ENCODE results near the gene OSBPL1A. TPM values are rescaled to one million over a fixed set of nuclear protein-coding genes. Genes with fewer than 3 reads are reported as not detected.

Gene OSBPL1A
- total RNA-seq, 4 donors from 2014 or later, result 16.1 to 80.0 (median 61.4) TPM

DNA sequence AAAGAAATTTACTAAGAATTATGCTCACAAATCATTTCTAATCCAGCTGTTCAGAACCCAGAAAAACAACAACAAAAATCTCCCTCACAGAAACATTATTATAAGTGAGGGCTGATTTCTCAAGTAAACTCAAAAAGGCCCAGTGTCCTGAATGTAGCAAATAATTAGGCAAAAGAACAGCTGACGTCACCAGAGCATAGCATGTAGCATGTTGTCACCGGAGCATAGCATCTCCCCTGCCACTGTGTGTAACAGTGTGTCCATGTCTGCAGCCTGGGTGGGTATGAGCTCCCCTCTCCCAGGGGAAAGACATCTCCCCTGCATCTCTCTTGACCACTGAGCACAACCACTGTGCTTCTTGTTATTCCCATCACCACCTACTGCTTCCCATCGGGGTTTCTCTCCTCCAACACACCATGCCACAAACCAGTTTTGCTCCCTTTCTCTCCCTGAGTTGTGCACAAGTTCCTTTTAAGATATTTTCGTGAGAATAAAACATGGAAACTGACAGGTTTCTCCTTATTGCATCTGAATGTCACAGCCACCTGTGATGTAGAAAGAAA, 132.0 kb downstream of the OSBPL1A start:
- WGBS, 2 donors (ENCODE audit: low coverage in 1 of 2), result 71 to 72% methylated on average over 1 to 4 of the region's 4 CpGs
- DNase-seq, result no peak
- intact Hi-C loops (cut with DNase I; ENCODE audit: low total_unique reads) (no loop called here), in situ Hi-C loops (cut with MboI; ENCODE audit: low pct_ligation_motif_present in 1 of 4, low pct_unique_long_range_greater_than_20kb in 1 of 4, low sequenced_read_pairs in 3 of 4) (no loop called here)
- Histone ChIP-seq H3K36me3 (no peaks in the 10 kb centered on the region), H3K27me3 (no peaks in the 10 kb centered on the region), H3K9me3 (no peaks in the 10 kb centered on the region), H3K4me3 (no peak overlapping the region), H3K27ac (peak overlapping the region in 3 of 4 donors; percentile 37 to 76 (median 66)), H3K4me1 (peaks cover 11 to 59% (median 38%) of the 10 kb centered on the region in 4 donors)
- TF ChIP-seq EP300 (IDR thresholded peaks at IDR 0.05; ENCODE audit: low read depth) (no peak), POLR2AphosphoS5 (IDR thresholded peaks at IDR 0.05) (no peak), POLR2A (IDR thresholded peaks at IDR 0.05) (no peak)
- TF ChIP-seq, protein P1, sequence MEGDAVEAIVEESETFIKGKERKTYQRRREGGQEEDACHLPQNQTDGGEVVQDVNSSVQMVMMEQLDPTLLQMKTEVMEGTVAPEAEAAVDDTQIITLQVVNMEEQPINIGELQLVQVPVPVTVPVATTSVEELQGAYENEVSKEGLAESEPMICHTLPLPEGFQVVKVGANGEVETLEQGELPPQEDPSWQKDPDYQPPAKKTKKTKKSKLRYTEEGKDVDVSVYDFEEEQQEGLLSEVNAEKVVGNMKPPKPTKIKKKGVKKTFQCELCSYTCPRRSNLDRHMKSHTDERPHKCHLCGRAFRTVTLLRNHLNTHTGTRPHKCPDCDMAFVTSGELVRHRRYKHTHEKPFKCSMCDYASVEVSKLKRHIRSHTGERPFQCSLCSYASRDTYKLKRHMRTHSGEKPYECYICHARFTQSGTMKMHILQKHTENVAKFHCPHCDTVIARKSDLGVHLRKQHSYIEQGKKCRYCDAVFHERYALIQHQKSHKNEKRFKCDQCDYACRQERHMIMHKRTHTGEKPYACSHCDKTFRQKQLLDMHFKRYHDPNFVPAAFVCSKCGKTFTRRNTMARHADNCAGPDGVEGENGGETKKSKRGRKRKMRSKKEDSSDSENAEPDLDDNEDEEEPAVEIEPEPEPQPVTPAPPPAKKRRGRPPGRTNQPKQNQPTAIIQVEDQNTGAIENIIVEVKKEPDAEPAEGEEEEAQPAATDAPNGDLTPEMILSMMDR (IDR thresholded peaks at IDR 0.05), result no peak

DNA sequence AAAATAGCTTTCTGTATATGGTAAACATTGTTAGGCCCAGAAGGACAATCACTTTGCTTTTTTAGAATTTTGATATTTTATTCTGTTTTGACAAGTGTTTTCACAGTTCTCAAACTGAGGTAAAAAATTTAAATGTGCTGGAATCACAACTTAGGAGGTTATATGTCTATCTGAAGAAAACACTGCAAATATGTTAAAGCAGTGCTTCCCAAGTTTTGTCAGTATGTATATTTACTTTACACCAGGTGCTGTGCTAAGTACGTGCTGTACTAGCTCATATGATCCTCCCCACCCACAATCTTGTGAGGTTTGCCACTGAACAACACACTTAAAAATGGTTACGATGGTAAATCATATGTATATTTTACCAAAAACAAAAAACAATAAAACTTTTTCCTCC, 134.6 kb downstream of the OSBPL1A start:
- H3K4me1 ChIP-seq, result peaks cover 6 to 39% (median 27%) of the 10 kb centered on the region in 4 donors

DNA sequence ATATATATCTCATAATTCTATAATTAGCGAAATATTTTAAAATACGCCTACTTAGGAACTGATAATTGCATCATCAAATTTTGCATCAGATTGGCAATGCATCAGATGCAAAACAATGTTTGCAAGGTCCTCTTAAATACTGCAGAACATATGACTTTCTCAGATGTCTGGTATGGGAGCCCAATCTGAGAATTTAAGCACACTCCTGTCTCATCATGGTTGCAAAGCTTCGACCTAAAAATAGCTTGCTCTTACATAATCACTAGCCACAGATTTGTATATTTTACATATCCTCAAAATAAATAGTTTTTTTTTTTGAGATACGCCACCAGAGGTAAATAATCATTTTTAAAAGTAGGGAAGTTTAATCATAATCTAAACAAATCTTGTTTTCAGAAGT, 135.5 kb downstream of the OSBPL1A start:
- TF ChIP-seq POLR2A (IDR thresholded peaks at IDR 0.05), result no peak
- TF ChIP-seq, protein P1 (IDR thresholded peaks at IDR 0.05), result no peak
- no peak for TF ChIP-seq EP300 (IDR thresholded peaks at IDR 0.05; ENCODE audit: low read depth)
- no peak for TF ChIP-seq POLR2AphosphoS5 (IDR thresholded peaks at IDR 0.05)
- DNase-seq, result no peak
- WGBS, 2 donors (ENCODE audit: low coverage in 1 of 2), result 62 to 69% methylated on average over 4 of the region's 4 CpGs
- Histone ChIP-seq H3K27me3 (no peaks in the 10 kb centered on the region), H3K27ac (peak overlapping the region; percentile 4 to 76 (median 61)), H3K9me3 (peaks cover 0 to 1% of the 10 kb centered on the region in 2 donors), H3K36me3 (no peaks in the 10 kb centered on the region), H3K4me1 (peaks cover 6 to 39% (median 26%) of the 10 kb centered on the region in 4 donors), H3K4me3 (no peak overlapping the region)
- in situ Hi-C loops (cut with MboI; ENCODE audit: low pct_ligation_motif_present in 1 of 4, low pct_unique_long_range_greater_than_20kb in 1 of 4, low sequenced_read_pairs in 3 of 4) (no loop called here), intact Hi-C loops (cut with DNase I; ENCODE audit: low total_unique reads) (no loop called here)

More for the DNA sequence above, 134.6 kb downstream of the OSBPL1A start:
- DNase-seq, result no peak
- H3K9me3 ChIP-seq, result no peaks in the 10 kb centered on the region
- 20 to 42% methylated on average over 2 of the region's 2 CpGs for WGBS, 2 donors (ENCODE audit: low coverage in 1 of 2)
- in situ Hi-C loops (cut with MboI; ENCODE audit: low pct_ligation_motif_present in 1 of 4, low pct_unique_long_range_greater_than_20kb in 1 of 4, low sequenced_read_pairs in 3 of 4) (no loop called here), intact Hi-C loops (cut with DNase I; ENCODE audit: low total_unique reads) (no loop called here)
- TF ChIP-seq POLR2A (IDR thresholded peaks at IDR 0.05) (no peak), EP300 (IDR thresholded peaks at IDR 0.05; ENCODE audit: low read depth) (no peak), POLR2AphosphoS5 (IDR thresholded peaks at IDR 0.05) (peak in 1 of 3 donors; percentile 18)
- TF ChIP-seq, protein P1 (IDR thresholded peaks at IDR 0.05), result no peak
- no peak overlapping the region for H3K4me3 ChIP-seq
- no peaks in the 10 kb centered on the region for H3K36me3 ChIP-seq
- peak overlapping the region; percentile 6 to 76 (median 61) for H3K27ac ChIP-seq
- no peaks in the 10 kb centered on the region for H3K27me3 ChIP-seq

DNA sequence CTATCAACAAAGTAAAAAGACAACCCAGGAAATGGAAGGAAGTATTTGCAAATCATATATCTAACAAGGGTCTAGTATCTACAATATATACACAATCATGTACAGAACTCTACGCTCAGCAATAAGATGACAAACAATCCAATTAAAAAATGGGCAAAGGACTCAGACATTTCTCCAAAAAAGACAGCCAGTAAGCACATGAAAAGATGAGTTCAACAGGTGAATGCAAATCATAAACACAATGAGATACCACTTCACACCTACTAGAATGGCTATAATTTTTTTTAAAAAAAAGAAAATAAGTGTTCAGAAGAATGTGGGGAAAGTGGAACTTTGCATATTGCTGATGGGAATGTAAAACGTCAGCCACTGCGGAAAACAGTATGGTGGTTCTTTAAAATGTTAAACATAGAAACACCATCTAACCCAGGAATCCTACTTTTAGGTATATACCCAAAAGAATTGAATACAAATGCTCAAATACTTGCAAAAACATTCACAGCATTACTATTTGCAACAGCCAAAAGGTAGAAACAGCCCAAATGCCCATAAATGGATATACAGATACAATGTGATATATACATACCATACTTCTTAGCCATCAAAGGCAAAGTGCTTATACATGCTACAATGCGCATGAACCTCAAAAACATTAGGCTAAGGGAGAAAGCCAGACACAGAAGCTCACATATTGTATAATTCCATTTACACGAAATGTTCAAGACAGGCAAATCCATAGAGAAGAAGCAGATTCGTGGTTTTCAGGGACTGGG, 137.6 kb downstream of the OSBPL1A start:
- peaks cover 6 to 39% (median 26%) of the 10 kb centered on the region in 4 donors for H3K4me1 ChIP-seq
- 87 to 90% methylated on average over 6 of the region's 6 CpGs for WGBS, 2 donors (ENCODE audit: low coverage in 1 of 2)
- no peak for DNase-seq
- peaks cover 0 to 3% of the 10 kb centered on the region in 2 donors for H3K9me3 ChIP-seq
- H3K36me3 ChIP-seq, result no peaks in the 10 kb centered on the region
- in situ Hi-C loops (cut with MboI; ENCODE audit: low pct_ligation_motif_present in 1 of 4, low pct_unique_long_range_greater_than_20kb in 1 of 4, low sequenced_read_pairs in 3 of 4) (no loop called here), intact Hi-C loops (cut with DNase I; ENCODE audit: low total_unique reads) (no loop called here)
- H3K27ac ChIP-seq, result no peak overlapping the region
- no peaks in the 10 kb centered on the region for H3K27me3 ChIP-seq
- H3K4me3 ChIP-seq, result no peak overlapping the region
- TF ChIP-seq POLR2A (IDR thresholded peaks at IDR 0.05), result no peak
- TF ChIP-seq EP300 (IDR thresholded peaks at IDR 0.05; ENCODE audit: low read depth), result no peak
- TF ChIP-seq, protein P1 (IDR thresholded peaks at IDR 0.05), result no peak
- no peak for TF ChIP-seq POLR2AphosphoS5 (IDR thresholded peaks at IDR 0.05)

Data from transverse colon (tissue), 4 donors.